Right atrium auricular region (tissue), 2 donors: ENCODE data around the gene ALDH1L1. TPM values are rescaled to one million over a fixed set of nuclear protein-coding genes. Genes with fewer than 3 reads are reported as not detected.

Experiments used
- DNase-seq: peaks from one replicate; pipeline ENCODE4 v3.0.0-alpha.2; 2019; ENCODE audit warnings: low spot score
- H3K27ac ChIP-seq, 2 donors: fragments of 200-600 bp; sonication (generic); 1 replicate in 1 of 2; 2 replicates in 1 of 2; pipeline ENCODE4 v1.5.1; 2016 to 2019
- H3K27me3 ChIP-seq, 2 donors: fragments of 200-600 bp; sonication (generic); one replicate each; pipeline versions ENCODE4 v1.5.1 to v1.6.0; 2017 to 2019
- H3K36me3 ChIP-seq: fragments of 200-600 bp; sonication (generic); one replicate; pipeline ENCODE4 v1.5.1; 2016
- H3K4me1 ChIP-seq, 2 donors: fragments of 200-600 bp; sonication (generic); one replicate each; pipeline versions ENCODE4 v1.5.1 to v1.6.0; 2017 to 2019
- H3K4me3 ChIP-seq, 2 donors: fragments of 200-600 bp; sonication (generic); 1 replicate in 1 of 2; 2 replicates in 1 of 2; pipeline ENCODE4 v1.5.1; 2017 to 2019; ENCODE audit warnings: mild to moderate bottlenecking in 1 of 2, moderate library complexity in 1 of 2
- H3K9me3 ChIP-seq, 2 donors: fragments of 200-600 bp; sonication (generic); one replicate each; pipeline ENCODE4 v1.5.1; 2019
- total RNA-seq, 2 donors: library from RNA; depleted of rRNA; stranded (reverse); fragments of >200 nt; gene quantifications; one replicate each; pipeline ENCODE4 v1.1.0, GENCODE V29; 2016
- TF ChIP-seq, protein P1 (sequence below), 2 donors: fragments of 200-600 bp; sonication (generic); IDR thresholded peaks; one replicate each; pipeline ENCODE4 v1.5.1; 2019; ENCODE audit warnings: antibody characterized with exemption in 2 of 2

Gene ALDH1L1
- total RNA-seq, 2 donors from 2014 or later = 13.7 to 24.0 TPM

DNA sequence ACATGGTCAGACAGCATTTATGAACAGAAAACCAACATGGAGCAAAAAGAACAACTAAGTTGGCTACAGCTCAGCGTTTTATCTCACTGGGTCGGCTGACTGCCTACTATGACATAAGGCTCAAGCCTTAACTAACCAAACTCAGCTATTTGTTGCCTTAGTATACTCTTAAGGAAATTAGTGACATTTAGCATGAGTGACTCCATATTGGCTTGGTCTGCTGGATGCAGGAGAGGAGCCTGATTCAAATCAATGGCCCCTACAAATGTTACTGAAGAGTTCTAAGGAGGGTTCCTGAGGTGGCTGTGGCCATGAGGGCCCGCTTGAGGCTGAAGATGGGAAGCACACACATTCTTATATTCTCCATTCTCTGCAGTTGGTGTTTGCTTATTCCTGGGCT, 20.1 kb upstream of the ALDH1L1 start:
- no peak for DNase-seq
- Histone ChIP-seq H3K27ac (no peak overlapping the region), H3K4me1 (no peaks in the 10 kb centered on the region), H3K9me3 (no peaks in the 10 kb centered on the region), H3K27me3 (no peaks in the 10 kb centered on the region), H3K36me3 (no peaks in the 10 kb centered on the region), H3K4me3 (no peak overlapping the region)
- TF ChIP-seq, protein P1, sequence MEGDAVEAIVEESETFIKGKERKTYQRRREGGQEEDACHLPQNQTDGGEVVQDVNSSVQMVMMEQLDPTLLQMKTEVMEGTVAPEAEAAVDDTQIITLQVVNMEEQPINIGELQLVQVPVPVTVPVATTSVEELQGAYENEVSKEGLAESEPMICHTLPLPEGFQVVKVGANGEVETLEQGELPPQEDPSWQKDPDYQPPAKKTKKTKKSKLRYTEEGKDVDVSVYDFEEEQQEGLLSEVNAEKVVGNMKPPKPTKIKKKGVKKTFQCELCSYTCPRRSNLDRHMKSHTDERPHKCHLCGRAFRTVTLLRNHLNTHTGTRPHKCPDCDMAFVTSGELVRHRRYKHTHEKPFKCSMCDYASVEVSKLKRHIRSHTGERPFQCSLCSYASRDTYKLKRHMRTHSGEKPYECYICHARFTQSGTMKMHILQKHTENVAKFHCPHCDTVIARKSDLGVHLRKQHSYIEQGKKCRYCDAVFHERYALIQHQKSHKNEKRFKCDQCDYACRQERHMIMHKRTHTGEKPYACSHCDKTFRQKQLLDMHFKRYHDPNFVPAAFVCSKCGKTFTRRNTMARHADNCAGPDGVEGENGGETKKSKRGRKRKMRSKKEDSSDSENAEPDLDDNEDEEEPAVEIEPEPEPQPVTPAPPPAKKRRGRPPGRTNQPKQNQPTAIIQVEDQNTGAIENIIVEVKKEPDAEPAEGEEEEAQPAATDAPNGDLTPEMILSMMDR (IDR thresholded peaks at IDR 0.05) = no peak

DNA sequence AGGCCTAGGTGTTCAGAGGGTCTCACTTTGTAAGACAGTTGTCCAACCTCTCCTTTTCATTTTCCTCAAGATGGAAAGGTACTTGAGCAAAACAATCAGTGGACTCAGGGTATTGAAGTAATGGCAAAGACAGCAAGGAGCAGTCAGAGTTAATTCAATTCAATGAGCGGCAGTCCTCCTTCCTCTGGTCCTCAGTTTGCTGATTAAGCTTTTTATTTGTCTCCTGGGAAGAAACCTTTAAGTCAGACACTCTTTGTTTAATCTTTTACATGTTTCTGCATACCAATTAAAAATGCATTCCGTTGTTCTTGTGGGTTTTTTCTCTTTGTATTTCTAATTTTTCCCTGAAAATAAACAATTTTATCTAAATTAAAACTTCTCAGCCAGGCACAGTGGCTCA, 18.9 kb upstream of the ALDH1L1 start:
- Histone ChIP-seq H3K27ac (no peak overlapping the region), H3K36me3 (no peaks in the 10 kb centered on the region), H3K4me1 (no peaks in the 10 kb centered on the region), H3K4me3 (no peak overlapping the region), H3K27me3 (no peaks in the 10 kb centered on the region), H3K9me3 (no peaks in the 10 kb centered on the region)
- no peak for DNase-seq
- TF ChIP-seq, protein P1 (IDR thresholded peaks at IDR 0.05) = no peak

- TF ChIP-seq, protein P1 (IDR thresholded peaks at IDR 0.05) = peak; percentile 53 to 73
- no peaks in the 10 kb centered on the region for H3K27me3 ChIP-seq
- no peaks in the 10 kb centered on the region for H3K4me1 ChIP-seq
- H3K9me3 ChIP-seq = no peaks in the 10 kb centered on the region
- no peak overlapping the region for H3K4me3 ChIP-seq
- peak; percentile 81 for DNase-seq
- H3K36me3 ChIP-seq = no peaks in the 10 kb centered on the region
- H3K27ac ChIP-seq = no peak overlapping the region
Observed at GRCh38 chr3:126197854-126198584, 17.6 kb upstream of the ALDH1L1 start.

DNA sequence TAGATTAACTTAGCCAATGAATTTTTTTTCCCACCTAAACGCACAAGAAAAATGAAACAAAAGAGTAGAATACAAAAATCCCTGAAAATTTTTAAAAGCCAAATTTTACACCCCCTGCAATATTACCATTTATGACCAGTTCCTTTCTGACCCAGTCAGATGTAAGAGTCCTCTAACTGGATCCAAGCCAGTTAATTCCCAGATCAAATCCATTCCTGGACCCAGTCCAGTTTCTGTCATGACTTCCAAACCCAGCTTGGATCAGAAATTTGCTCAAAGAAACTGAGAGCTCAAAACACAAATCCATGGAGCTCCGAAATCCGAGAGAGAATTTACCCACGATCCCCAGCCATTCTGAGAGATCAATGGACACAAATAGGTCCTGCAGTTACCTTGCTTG, 17.0 kb upstream of the ALDH1L1 start:
- no peak for DNase-seq
- no peak overlapping the region for H3K27ac ChIP-seq

GRCh38 chr3:126194713-126195305, 14.4 kb upstream of the ALDH1L1 start:
- Histone ChIP-seq H3K4me3 (no peak overlapping the region), H3K36me3 (no peaks in the 10 kb centered on the region), H3K27me3 (no peaks in the 10 kb centered on the region), H3K4me1 (no peaks in the 10 kb centered on the region), H3K9me3 (no peaks in the 10 kb centered on the region), H3K27ac (no peak overlapping the region)
- no peak for DNase-seq
- TF ChIP-seq, protein P1 (IDR thresholded peaks at IDR 0.05) = no peak

More for the DNA sequence above, 17.0 kb upstream of the ALDH1L1 start:
- TF ChIP-seq, protein P1 (IDR thresholded peaks at IDR 0.05) = no peak
- H3K36me3 ChIP-seq = no peaks in the 10 kb centered on the region
- no peaks in the 10 kb centered on the region for H3K9me3 ChIP-seq
- H3K27me3 ChIP-seq = no peaks in the 10 kb centered on the region
- no peak overlapping the region for H3K4me3 ChIP-seq
- H3K4me1 ChIP-seq = no peaks in the 10 kb centered on the region
